Activated CD4-positive, alpha-beta T cell treated with anti-CD3 and anti-CD28 coated beads, Interleukin-2, amount 50 U/mL, for 16 hours (primary cell): Measurements from ENCODE around the gene CLEC2B.
A peak's percentile ranks its signal among the peaks of the same experiment; 100 is the strongest.

Experiments used
- DNase-seq: peaks from one replicate; pipeline ENCODE4 v3.0.0-alpha.2; 2020

The CLEC2B gene

DNA sequence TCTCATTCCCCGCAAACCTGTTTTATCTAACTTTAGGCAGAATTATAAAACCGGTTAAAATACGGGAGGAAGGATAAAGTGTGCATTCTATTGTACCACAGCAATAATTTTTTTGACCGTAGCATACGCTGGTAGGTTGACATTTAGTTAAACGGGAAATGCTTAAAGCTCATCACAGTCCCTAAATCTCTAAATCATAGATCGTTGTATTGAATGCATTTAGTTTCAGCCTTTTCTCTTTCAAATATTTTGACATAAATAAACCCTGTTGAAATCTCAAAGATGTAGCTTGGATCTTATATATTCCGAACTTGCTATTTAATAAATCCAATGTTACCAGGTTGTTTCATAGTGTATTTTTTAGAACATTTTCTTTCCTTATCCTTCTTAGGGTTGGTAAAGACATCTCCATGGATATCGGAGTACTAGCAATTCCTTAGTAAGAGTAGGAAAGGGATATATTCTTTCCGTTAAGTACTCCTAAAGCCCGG lies 798 bp downstream of the CLEC2B start:
- DNase-seq, result no peak

DNA sequence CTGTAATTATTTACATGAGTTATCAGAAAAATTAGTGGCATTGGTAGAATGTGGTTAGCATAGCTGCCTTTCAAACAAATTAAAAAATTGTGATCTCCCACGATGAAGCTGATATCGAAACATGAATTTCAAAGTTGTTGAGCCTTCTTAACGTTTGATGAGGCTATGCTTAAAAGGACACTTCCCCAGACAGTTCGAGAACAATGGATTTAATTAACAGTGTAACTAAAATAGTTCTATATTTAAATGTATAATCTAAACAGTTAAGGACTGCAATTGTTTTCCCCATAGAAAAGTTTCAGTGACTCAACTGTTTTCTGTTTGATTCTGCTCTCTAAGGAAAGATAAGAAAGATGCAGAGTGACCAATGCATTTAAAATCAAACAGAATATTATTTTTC lies 1.6 kb downstream of the CLEC2B start:
- DNase-seq, result no peak

DNA sequence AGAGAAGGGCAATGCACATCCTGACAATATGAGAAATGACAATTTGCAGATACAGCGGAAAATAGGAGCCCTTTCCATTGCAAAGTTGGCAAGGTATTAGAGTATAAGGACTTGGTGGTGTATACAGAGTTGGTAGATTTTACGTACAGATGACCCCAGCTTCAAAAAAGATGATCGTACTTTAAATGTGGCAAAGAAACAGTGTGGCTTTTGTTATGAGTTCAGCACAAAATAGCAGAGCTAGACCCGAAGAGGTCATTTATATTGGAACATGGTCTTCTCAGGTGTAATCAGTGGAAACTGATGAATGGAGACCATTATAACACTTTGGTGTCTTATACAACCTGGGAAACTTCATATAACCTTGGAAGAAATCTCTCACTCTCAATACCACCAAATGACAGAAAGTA lies 2.3 kb downstream of the CLEC2B start:
- peak; percentile 16 for DNase-seq

DNA sequence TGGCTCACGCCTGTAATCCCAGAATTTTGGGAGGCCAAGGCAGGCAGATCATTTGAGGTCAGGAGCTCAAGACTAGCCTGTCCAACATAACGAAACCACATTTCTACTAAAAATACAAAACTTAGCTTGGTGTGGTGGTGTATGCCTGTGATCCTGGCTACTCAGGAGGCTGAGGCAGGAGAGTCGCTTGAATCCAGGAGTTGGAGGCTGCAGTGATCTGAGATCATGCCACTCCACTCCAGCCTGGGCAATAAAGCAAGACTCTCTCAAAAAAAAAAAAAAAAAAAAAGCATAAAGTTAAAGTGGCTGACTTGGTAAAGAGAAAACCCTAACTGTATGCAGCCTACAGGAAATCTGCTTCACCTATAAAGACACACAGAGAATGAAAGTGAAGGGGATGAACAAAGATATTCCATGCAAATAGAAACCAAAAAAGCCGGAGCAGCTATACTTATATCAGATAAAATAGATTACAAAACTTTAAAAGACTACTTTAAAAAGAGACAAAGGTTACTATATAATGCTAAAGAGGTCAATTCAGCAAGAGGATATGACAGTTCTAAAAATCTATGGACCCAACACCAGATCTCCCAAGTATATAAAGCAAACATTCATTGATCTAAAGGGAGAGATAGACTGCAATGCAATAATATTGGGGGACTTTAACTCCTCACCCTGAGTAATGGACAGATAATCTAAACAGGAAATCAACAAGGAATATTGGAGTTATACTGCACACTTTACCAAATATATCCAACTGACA lies 4.1 kb downstream of the CLEC2B start:
- DNase-seq, result peak; percentile 28

DNA sequence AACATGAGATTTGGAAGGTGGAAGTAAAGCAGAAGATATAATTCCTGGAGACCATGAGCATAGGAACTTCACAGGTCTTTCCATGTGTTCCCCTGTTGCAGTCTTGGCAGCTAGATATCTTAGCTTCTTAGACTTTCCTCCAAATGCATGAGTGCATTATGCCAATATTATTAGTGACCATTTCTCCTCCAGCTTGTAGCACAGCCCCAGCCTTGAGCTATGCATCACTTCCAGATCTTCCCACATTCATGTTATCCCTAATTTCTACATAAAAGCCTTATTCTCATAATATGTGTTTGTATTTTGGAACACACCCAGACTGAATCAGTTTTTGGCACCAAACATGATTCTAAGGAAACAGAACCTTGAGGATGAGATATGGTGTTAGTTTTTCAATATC lies 11.0 kb downstream of the CLEC2B start:
- DNase-seq, result no peak

DNA sequence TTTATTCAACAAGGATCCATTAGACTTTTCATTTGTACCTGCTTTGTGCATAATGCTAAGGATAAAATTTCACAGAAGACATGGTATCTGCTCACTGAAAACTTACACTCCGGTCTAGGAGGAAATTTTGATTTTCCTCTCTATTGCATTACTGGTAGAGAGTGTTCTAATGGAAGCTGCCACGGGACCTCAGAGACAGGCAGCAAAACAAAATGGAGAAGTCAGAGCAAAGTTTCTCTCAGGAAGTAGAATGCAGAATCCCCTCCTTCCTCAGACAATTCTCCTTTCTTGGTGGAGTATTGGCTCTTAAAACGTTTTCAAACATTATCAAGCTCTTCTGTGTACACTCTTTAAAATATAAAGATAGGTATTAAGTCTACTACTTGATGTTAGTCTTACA lies 12.3 kb downstream of the CLEC2B start:
- DNase-seq, result no peak

DNA sequence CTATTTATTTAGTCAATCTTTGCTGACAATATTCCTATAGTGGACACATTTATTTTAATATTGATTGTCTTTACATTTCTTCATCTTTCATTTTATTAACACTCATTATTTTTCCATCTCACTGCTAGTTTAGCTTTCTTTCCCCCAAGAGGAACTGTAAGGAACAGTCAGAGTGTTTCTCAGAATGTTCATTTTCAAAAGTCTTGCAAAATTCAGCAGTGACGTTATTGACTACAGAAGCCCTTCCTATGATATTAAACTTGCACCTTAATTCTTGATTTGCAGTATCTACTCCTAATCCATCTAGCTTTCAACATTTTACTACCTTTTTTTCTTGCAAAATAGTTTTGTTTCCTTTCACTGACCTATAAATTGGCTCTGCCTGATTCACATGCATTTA lies 13.0 kb downstream of the CLEC2B start:
- DNase-seq, result no peak

DNA sequence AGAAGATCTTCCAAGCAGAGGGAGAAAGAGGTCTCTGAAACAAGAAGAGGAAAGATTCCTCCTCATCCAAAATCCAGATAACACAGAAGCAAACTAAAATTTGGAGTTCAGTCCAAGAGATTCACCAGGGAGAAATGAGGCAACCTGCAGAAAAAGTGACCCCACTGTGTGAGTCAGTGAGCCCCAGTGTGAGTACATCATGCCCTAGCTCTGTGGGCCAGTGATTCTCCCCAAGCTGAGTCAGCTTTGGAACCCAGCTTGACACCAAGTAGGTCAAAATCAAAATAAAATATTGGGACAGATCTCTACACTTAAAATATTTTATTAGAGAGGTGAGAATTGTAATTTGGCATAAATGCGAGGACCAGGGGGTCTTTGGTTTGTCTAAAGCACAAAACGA lies 17.2 kb downstream of the CLEC2B start:
- no peak for DNase-seq

DNA sequence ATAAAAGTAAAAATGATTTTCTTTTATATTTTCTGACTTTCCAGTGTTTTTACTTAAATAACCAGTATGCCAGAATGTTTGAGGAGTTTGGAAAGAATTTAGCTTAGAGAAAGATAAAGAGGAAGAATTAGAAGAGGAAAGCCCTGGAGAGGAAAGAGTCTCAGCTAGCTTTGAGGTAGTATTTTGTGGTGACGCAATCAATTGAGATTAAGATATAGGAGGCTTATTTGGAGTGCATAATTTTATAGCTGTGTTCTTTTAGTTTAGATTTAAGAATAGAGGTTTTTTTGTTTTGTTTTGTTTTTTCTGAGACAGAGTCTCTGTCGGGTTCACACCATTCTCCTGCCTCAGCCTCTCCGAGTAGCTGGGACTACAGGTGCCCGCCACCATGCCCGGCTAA lies 18.1 kb downstream of the CLEC2B start:
- DNase-seq, result no peak

DNA sequence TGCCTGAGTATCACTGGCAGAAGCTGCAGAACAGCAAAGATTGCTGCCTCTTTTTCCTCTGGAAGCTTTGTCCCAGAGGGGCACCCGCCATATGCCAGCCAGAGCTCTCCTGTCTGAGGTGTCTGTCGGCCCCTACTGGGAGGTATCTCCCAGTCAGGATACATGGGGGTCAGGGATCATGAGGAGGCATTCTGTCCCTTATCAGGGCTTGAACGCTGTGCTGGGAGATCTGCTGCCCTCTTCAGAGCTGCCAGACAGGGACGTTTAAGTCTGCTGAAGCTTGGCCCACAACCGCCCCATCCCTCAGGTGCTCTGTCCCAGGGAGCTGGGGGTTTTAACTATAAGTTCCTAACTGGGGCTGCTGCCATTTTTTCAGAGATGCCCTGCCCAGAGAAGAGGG lies 20.3 kb downstream of the CLEC2B start:
- no peak for DNase-seq

DNA sequence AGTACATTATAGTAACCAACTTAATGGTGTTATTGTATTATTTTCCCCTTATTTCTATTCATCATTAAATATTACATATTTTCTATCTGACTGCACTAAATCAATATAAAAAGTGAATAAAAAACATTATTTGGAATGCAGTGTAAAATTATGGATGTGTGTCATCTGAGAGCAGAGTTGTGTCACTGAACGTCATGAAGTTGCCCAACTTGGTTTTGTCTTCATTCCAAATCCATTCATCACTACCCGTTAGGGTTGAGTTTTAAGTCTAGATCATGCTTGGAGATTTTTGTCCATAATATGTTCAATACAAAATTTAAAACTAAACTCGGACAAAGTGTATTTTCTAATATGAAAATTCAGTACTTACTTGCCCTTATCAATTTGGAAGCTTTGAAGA lies 25.7 kb downstream of the CLEC2B start:
- no peak for DNase-seq

DNA sequence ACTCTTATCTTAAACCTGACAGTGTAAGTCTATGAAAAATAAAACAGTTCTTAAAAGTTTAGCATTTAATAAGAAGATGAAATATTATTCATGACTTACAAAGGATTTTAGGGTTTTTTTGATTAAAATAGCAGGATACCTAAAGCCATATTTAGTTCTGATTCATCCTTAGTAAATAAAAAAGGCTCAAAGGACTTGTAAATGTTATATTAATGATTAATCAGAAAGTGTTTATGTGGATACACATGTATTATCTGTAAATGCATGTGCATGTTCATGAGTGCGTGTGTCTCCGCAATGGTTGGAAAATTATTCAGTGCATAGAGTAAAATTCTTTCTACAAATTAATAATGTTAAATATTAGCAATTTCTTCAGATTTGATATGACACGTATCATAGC lies 37.4 kb downstream of the CLEC2B start:
- no peak for DNase-seq

DNA sequence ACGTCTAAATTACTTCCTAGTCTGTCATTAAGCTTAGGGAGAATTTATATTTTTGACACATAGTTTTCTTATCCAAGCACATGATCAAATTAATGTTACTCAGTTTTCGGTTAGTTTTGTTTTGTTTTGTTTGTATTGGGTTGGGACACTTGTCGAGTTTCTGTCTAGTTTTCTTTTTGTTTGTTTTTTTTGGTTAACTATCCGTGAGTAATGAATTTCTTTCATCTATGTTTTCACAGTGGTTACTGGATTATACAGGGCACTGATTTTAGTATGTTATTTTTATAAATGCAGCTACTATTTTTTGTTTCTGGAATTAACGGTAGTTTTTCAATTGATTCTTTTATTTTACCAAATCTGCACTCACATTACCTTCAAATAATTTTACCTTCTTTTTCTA lies 39.2 kb downstream of the CLEC2B start:
- DNase-seq, result no peak

DNA sequence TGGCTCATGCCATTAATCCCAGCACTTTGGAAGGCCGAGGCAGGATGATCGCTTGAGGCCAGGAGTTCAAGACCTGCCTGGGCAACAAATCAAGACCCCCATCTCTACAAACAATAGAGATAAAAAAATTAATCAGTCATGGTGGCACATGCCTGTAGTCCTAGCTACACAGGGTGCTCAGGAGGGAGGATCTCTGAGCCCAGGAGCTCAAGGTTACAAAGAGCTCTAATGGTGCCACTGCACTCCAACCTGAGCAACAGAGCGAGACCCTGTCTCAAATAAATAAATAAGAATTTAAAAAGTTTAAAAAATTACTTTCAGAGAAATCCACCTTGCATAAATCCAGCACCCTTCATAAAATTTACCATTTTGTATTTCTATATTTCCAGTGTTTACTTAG lies 39.7 kb downstream of the CLEC2B start:
- no peak for DNase-seq

DNA sequence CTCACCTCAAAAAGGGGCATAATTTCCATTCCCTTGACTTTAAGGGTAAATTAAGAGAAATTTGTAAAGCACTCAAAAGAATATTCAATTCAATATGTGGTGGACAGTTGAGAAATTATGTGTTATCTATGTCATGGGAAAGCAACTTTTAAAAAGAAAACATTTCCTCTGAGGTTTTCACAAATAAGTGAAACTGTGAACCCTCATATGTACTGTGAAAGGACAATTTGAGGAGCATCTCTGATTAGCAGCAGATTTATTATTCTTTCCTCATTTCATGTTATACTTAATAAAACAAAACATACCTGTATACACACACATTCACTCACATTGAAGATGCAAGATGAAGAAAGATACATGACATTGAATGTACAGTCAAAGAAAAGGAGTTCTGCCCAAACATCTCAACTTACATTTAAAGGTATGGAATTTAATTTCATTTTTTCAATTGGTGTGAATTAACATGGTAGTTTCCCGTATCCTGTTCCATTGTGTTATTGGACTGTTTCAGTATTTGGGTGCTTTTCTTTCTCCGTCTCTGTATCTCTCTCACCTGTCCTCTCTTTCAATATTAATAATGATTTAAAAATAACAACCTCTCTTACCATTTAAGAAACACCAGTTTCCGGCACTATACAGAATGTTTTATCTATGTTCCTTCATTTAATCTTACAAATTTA lies 41.8 kb downstream of the CLEC2B start, which contains the start of gene KLRF1:
TSS of gene KLRF1 (plus strand) at position 273 of the 680 bp plus-strand sequence. CDS start at position 337, 64 bp downstream.
- DNase-seq, result no peak

DNA sequence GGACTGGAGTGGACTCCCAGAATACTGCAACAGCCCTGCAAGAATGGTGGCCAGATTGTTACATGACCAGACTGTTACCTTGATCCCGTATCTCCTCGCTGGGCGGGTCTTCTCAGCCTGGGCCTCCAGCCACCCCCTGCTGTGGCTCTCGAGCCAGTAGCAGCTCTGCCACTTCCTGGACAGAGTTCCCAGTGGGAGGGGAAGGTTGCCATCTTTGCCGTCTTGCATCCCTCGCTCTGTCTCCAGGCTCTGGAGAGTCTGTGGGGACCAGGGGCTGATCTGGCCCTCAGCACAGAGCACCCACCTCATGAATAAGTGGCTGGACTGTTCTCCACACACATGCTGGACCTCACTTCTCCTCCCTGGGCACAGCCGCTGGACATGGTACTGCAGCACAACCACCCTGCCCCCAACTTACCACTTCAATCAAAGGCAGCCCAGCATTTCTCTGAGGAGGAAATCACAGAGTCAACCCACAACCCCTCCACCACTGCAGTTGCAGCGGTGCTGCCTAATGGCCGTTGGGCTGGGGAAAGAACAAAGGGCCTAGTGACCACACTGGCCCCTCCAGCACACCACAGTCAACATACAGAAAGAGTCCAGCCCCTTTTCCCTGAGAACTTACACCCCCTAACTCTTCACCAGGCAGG lies 48.7 kb downstream of the CLEC2B start:
- no peak for DNase-seq

DNA sequence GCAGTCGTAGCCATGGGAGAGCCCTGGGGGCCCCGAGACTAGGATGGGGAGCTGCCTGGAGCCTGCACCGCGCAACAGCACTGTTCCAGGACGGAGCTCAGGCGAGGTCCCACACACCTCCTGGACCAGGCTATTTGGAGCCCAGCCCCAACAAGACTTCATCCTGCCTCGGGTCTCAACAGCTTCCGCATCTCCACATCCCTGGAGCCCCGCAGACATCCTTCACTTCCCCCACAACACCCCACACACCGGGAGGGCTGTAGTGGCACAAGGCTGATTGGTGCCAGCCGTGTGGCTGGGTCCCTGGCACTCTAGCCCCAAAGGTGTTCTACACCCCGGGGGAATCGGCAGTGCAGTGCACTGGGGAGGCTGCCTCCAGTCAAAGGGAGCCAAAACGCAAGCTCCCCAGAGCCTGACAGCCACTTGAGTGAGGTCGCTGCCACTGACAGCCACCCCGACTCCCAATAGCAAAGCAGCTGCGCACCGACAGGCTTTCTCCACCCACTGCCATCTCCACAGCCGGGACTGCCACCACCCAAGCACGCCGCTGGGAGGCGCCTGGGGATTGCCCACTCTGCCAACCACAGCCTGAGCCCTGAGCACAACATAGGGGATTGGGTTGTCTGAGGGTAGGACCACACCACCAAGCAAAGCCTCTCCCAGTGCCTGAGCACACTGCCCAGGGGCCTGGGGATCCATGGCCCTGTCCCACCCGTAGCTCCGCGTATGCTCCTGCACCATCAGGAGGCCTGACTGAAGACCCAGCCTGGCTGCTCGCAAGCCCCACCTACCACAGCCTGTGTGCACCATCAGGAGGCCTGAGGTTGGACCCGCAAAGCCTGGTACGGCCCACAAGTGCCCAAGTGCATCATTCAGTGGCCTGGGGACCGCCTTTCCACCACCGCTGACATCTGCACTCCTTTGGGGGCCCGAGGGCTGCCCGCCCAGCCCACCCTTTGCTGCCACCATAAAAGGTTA lies 55.0 kb downstream of the CLEC2B start:
- DNase-seq, result peak; percentile 93

DNA sequence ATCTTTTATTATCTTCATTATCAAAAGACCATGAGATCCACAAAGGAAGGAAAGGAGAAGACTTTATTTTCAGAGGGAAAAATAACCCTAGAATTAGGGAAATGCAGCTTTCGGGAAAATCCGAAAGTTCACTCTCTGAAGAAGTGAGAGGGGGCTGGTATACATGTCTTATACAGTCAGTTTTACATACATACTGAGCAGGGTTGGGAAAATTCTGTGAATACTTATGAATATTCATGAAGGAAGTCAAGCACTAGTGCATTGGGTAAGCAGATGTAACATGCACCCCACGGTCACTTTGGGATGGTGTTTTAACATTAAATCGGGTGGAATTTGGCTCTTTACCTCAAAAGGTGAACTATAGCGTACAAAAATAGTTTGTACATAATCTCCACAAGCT lies 57.5 kb downstream of the CLEC2B start:
- no peak for DNase-seq

DNA sequence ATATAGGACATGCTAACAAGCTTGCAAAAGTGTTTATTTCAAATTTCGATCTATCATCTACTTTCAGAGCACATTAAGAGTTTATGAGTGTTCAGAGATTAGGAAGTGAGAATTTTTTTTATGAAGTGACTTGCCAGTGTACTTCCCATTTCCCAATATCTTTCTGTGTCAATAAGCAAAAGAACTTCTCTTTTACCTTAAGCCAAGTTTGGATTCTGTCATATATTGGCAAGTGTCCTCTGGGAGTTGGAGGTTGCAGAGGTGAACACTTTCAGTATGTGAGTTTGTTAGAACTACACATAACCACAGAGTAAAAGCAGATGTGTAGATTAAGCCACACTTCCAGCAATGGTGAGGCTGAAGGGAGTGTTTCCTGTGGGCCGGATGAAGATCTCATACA lies 58.5 kb downstream of the CLEC2B start:
- no peak for DNase-seq

DNA sequence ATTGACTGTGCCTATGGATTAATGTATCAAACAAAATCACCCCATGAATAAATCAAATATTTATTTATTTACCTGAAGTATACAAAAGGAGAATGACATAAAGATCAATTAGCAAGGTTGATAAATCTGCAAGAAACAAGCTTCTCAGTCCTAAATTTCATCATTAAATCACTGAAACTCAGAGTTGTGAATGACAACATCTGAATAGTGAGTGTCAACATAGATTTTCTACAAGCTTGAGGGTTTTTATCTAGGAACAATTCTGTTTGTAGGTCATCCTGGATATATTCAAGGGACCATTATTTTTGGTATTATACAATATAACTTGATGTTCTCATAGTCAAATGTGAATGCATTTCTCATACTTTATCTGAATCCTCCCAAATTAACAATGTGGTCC lies 59.3 kb downstream of the CLEC2B start:
- no peak for DNase-seq

DNA sequence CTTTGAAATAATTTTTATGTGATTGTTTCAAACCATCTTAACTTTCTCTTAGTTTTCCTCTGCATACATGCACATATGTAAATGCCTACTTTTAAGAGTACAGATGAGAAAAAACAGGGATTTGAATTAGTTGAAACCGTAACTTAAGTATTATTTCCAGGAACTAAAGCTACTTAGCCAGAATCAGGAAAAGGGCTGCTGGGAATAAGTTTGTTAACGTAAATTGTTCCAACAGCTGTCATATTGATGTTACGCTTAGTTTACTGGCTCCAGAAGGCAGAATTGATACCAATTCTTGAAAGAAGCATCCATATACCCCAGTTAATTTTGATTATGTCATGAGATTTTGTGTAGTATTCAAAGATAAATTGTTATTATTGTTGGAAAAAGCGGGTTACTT lies 59.8 kb downstream of the CLEC2B start:
- DNase-seq, result no peak

DNA sequence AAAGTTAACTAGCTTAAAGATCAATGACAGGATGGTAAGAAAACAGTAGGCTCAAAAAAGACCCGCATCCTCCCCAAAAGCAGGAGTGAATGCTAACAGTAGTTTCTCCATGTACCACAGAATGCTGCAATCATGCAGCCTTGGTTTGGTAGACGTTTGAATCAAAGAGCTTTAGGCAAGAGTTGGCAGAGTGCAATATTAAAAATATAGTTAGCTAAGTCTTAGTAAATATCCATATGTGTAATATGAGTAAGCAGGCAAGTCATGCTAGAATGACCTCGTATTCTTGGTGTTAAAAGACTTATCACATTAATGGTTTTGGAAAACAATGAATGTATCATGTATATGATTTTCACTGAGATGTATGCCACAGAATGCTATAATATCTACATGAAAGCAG lies 60.6 kb downstream of the CLEC2B start:
- no peak for DNase-seq

DNA sequence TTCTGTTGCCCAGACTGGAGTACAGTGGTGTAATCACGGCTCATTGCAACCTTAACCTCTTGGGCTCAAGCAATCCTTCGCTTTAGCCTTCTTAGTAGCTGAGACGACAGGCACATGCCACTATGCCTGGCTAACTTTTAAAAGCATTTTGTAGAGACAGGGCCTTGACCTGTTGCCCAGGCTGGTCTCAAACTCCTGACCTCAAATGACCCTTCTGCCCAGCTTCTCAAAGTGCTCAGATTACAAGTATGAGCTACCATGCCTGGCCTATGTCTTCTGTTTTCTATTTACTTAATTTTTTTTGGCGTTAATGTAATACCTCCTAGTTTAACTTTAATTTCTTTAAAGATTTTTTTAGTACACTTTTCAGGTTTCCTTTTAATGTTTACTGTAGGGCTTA lies 62.4 kb downstream of the CLEC2B start:
- DNase-seq, result no peak
